K562 (cell line): ENCODE results near the gene SASH3. TPM values are rescaled to one million over a fixed set of nuclear protein-coding genes. Genes with fewer than 3 reads are reported as not detected.

Experiments used
- ATAC-seq: fragments of 200-7000 bp; cut with Tn5 transposase; 3 replicates; pipeline ENCODE4 v1.9.1; 2020; ENCODE audit warnings: moderate library complexity
- BruUV-seq: library from RNA; stranded (reverse); fragments of 400-500 nt; replicated peaks from 2 replicates; lab custom pipeline; 2021; lab: Mats Ljungman, UMichigan
- CTCF ChIA-PET: fragments of 300-600 bp; formaldehyde crosslinking; extraction: SDS; loops from one replicate; lab custom pipeline; 2021; ENCODE audit warnings: low intra/inter-chr PET ratio; lab: Yijun Ruan, JAX
- POLR2A ChIA-PET: fragments of 300-600, 350-650 bp; sonication (Branson Sonifier 250); formaldehyde crosslinking; extraction: SDS; loops from one replicate; lab custom pipeline; 2021; ENCODE audit warnings: antibody characterized with exemption, inconsistent platforms; lab: Yijun Ruan, JAX
- DNase-seq, 4 experiments: peaks; one replicate each; pipeline versions ENCODE4 v3.0.0 to v3.0.0-alpha.2; 2011 to 2018; ENCODE audit warnings: low spot score in 3 of 4, mixed read lengths in 3 of 4; ENCODE audit errors: extremely low read depth in 1 of 4
- FAIRE-seq: peaks from 2 replicates; lab custom pipeline; 2011; peaks lifted over from hg19 to GRCh38; lab: Jason Lieb, UNC
- H2AFZ ChIP-seq: 2 replicates; pipeline ENCODE4 v1.6.0; 2011; ENCODE audit warnings: low read depth, low read length, control low read depth, inconsistent platforms
- H3K27ac ChIP-seq: fragments of 200-600 bp; 3 replicates; pipeline ENCODE4 v1.8.0; 2011; ENCODE audit warnings: low read depth, mild to moderate bottlenecking, control low read depth, inconsistent platforms, low read length, moderate library complexity, mixed read lengths; ENCODE audit errors: extremely low read depth
- H3K27me3 ChIP-seq, 2 experiments: fragments of 300-600 bp in 1 of 2; 2 replicates in 1 of 2; 3 replicates in 1 of 2; pipeline versions ENCODE4 v1.6.0 to v1.8.0; 2011; ENCODE audit warnings: inconsistent platforms in 2 of 2, low read length in 2 of 2, mild to moderate bottlenecking in 1 of 2, mixed read lengths in 1 of 2, moderate library complexity in 1 of 2; ENCODE audit not compliant: control insufficient read depth in 2 of 2, insufficient read depth in 2 of 2
- H3K36me3 ChIP-seq: fragments of 300-600 bp; 3 replicates; pipeline ENCODE4 v1.8.0; 2011; ENCODE audit warnings: mild to moderate bottlenecking, low read length, inconsistent platforms; ENCODE audit not compliant: control insufficient read depth, insufficient read depth
- H3K4me1 ChIP-seq, 2 experiments: fragments of 200-600 bp in 1 of 2; replicated peaks in 1 of 2; 2 replicates in 1 of 2; 3 replicates in 1 of 2; pipeline versions ENCODE4 v1.5.1 to v1.8.0; 2011; ENCODE audit warnings: inconsistent platforms in 2 of 2, low read length in 2 of 2, mild to moderate bottlenecking in 1 of 2, mixed read lengths in 1 of 2, moderate library complexity in 1 of 2; ENCODE audit not compliant: control insufficient read depth in 2 of 2, insufficient read depth in 2 of 2
- H3K4me2 ChIP-seq: 2 replicates; pipeline ENCODE4 v1.6.1; 2011; ENCODE audit warnings: low read length, control low read depth, inconsistent platforms, mixed read lengths; ENCODE audit not compliant: insufficient read depth
- H3K4me3 ChIP-seq: fragments of 200-600 bp; sonication (generic), shearing (Covaris generic); 2 replicates; pipeline ENCODE4 v1.5.1; 2016; ENCODE audit warnings: control low read depth, inconsistent platforms
- H3K79me2 ChIP-seq: fragments of 200-600 bp; 3 replicates; pipeline ENCODE4 v1.8.0; 2011; ENCODE audit warnings: low read length, inconsistent platforms; ENCODE audit not compliant: control insufficient read depth, insufficient read depth
- H3K9ac ChIP-seq, 2 experiments: 2 replicates each; pipeline versions ENCODE4 v1.6.0 to v1.6.1; 2011; ENCODE audit warnings: low read depth in 2 of 2, low read length in 2 of 2, control low read depth in 1 of 2, inconsistent platforms in 1 of 2, mild to moderate bottlenecking in 1 of 2, mixed read lengths in 1 of 2; ENCODE audit not compliant: insufficient read depth in 1 of 2
- H3K9me1 ChIP-seq: one replicate; pipeline ENCODE4 v1.6.0; 2011; ENCODE audit warnings: inconsistent platforms, mild to moderate bottlenecking, low read length, moderate library complexity; ENCODE audit not compliant: control insufficient read depth, insufficient read depth
- H3K9me3 ChIP-seq: replicated peaks from 2 replicates; pipeline ENCODE4 v1.5.1; 2011; ENCODE audit warnings: low read depth, low read length, inconsistent platforms; ENCODE audit not compliant: control insufficient read depth, insufficient read depth
- H4K20me1 ChIP-seq: replicated peaks from 2 replicates; pipeline ENCODE4 v1.6.1; 2011; ENCODE audit warnings: low read length, inconsistent platforms, mixed read lengths; ENCODE audit not compliant: control insufficient read depth, insufficient read depth
- RAD21 ChIP-seq, 2 experiments: fragments of 250-450 bp in 1 of 2; fragments of 450-650 bp in 1 of 2; sonication (Bioruptor Pico) in 1 of 2; formaldehyde crosslinking in 1 of 2; IDR thresholded peaks in 1 of 2; conservative IDR thresholded peaks in 1 of 2; 2 replicates each; pipeline versions ENCODE4 v1.4.0 to v1.8.0; 2020 to 2022; ENCODE audit warnings: mild to moderate bottlenecking in 2 of 2, moderate library complexity in 1 of 2
- SPI1 ChIP-seq: IDR thresholded peaks from 2 replicates; pipeline ENCODE4 v1.6.1; 2011; ENCODE audit warnings: low read depth, low read length, control low read depth, borderline replicate concordance
- ZNF263 ChIP-seq: sonication (generic); formaldehyde crosslinking; IDR thresholded peaks from 2 replicates; pipeline ENCODE4 v1.8.0; 2022; ENCODE audit warnings: mild to moderate bottlenecking, missing genetic modification reagents, borderline replicate concordance
- WGBS: fragments of 100-300 bp; shearing (Covaris generic); methylation state at CpG from one replicate; pipeline ENCODE4 v1.1.6; 2016; ENCODE audit warnings: low coverage, mixed read lengths; ENCODE audit not compliant: insufficient coverage; ENCODE audit errors: missing lambda C conversion rate; 5-methylcytosine and 5-hydroxymethylcytosine counted together
- in situ Hi-C: fragments of 300-500 bp; cut with MboI; formaldehyde crosslinking; loops from 4 replicates; pipeline ENCODE4 v1.15.0; 2018; ENCODE audit warnings: inconsistent platforms, mixed read lengths
- intact Hi-C: fragments of 100-400 bp; cut with micrococcal nuclease; formaldehyde crosslinking; loops from 2 replicates; pipeline ENCODE4 v1.14.2; 2022
- polyA plus RNA-seq, 8 experiments: library from polyadenylated mRNA; depleted of rRNA in 4 of 8; stranded (reverse) in 5 of 8; unstranded in 3 of 8; fragments of >200 nt; fragmentation: Nextera tagmentation in 2 of 8; fragmentation: Illumina TruSeq in 1 of 8; extraction: Ambion mirVana in 2 of 8; extraction: Trizol in 1 of 8; gene quantifications; 2 replicates each; pipeline versions ENCODE4 v1.2.1 to v1.2.3, GENCODE V29; 2011 to 2014; ENCODE audit warnings: inconsistent platforms in 1 of 8, missing spikeins in 1 of 8
- total RNA-seq, 7 experiments: library from RNA; depleted of rRNA in 6 of 7; stranded (reverse); fragments of >200 nt in 6 of 7; fragmentation: Illumina TruSeq in 2 of 7; extraction: Trizol in 2 of 7; gene quantifications; 2 replicates each; pipeline versions ENCODE4 v1.2.1 to v1.2.3, GENCODE V29; 2011 to 2021; ENCODE audit warnings: low replicate concordance in 1 of 7
- TF ChIP-seq, protein P1 (sequence below): fragments of 200-800 bp; sonication (Bioruptor generic); IDR thresholded peaks from 2 replicates; pipeline ENCODE4 v1.6.1; 2016; ENCODE audit warnings: missing genetic modification characterization, missing compliant biosample characterization
- TF ChIP-seq, protein P2 (sequence below): fragments of 450-650 bp; formaldehyde crosslinking; IDR thresholded peaks from 2 replicates; pipeline ENCODE4 v1.4.0; 2020; ENCODE audit warnings: mild to moderate bottlenecking, moderate library complexity
- TF ChIP-seq, protein P3 (sequence below), 3 experiments: IDR thresholded peaks in 2 of 3; conservative IDR thresholded peaks in 1 of 3; 2 replicates each; pipeline ENCODE4 v1.5.1; 2011 to 2012; ENCODE audit warnings: low read length in 3 of 3, mild to moderate bottlenecking in 3 of 3, control low read depth in 2 of 3, improper control_type of control experiment in 1 of 3, inconsistent platforms in 1 of 3, low read depth in 1 of 3, mixed read lengths in 1 of 3, moderate library complexity in 1 of 3; ENCODE audit not compliant: insufficient read depth in 2 of 3

The SASH3 gene
- total and polyA plus RNA-seq, 9 of the 15 experiments (the other 6 are each of a cell fraction or from before 2014, with no cell fraction given) = 0.03 to 0.72 (median 0.08) TPM

- no peak overlapping the region for H3K9ac ChIP-seq
- H3K4me2 ChIP-seq = no peak overlapping the region
- ChIA-PET POLR2A (interaction anchor here (1.0 kb wide), 1 partner anchor 17 kb away, joined by 3 read pairs; no protein-coding TSS in a partner anchor), CTCF (no interaction called here)
- DNase-seq (no peak), ATAC-seq (peak; percentile 65; the same call in 2 of the 3 replicates), FAIRE-seq (no peak)
- no TSS peak for BruUV-seq
- H3K9me1 ChIP-seq = no peaks in the 10 kb centered on the region
- H2AFZ ChIP-seq = peak overlapping the region; percentile 82
- in situ Hi-C loops = no loop called here
- no peaks in the 10 kb centered on the region for H3K27me3 ChIP-seq
- intact Hi-C loops = no loop called here
- no peaks in the 10 kb centered on the region for H4K20me1 ChIP-seq
- 39% methylated on average over 12 of the region's 14 CpGs for WGBS
- H3K9me3 ChIP-seq = no peaks in the 10 kb centered on the region
- H3K79me2 ChIP-seq = no peaks in the 10 kb centered on the region
- H3K36me3 ChIP-seq = no peaks in the 10 kb centered on the region
- H3K4me3 ChIP-seq = no peak overlapping the region
- no peak overlapping the region for H3K27ac ChIP-seq
- peaks cover 0 to 6% of the 10 kb centered on the region in 2 experiments; a peak in 2 of 5 replicates for H3K4me1 ChIP-seq
- TF ChIP-seq, protein P1, sequence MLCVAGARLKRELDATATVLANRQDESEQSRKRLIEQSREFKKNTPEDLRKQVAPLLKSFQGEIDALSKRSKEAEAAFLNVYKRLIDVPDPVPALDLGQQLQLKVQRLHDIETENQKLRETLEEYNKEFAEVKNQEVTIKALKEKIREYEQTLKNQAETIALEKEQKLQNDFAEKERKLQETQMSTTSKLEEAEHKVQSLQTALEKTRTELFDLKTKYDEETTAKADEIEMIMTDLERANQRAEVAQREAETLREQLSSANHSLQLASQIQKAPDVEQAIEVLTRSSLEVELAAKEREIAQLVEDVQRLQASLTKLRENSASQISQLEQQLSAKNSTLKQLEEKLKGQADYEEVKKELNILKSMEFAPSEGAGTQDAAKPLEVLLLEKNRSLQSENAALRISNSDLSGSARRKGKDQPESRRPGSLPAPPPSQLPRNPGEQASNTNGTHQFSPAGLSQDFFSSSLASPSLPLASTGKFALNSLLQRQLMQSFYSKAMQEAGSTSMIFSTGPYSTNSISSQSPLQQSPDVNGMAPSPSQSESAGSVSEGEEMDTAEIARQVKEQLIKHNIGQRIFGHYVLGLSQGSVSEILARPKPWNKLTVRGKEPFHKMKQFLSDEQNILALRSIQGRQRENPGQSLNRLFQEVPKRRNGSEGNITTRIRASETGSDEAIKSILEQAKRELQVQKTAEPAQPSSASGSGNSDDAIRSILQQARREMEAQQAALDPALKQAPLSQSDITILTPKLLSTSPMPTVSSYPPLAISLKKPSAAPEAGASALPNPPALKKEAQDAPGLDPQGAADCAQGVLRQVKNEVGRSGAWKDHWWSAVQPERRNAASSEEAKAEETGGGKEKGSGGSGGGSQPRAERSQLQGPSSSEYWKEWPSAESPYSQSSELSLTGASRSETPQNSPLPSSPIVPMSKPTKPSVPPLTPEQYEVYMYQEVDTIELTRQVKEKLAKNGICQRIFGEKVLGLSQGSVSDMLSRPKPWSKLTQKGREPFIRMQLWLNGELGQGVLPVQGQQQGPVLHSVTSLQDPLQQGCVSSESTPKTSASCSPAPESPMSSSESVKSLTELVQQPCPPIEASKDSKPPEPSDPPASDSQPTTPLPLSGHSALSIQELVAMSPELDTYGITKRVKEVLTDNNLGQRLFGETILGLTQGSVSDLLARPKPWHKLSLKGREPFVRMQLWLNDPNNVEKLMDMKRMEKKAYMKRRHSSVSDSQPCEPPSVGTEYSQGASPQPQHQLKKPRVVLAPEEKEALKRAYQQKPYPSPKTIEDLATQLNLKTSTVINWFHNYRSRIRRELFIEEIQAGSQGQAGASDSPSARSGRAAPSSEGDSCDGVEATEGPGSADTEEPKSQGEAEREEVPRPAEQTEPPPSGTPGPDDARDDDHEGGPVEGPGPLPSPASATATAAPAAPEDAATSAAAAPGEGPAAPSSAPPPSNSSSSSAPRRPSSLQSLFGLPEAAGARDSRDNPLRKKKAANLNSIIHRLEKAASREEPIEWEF (CRISPR knock-in tag) = no peak
- TF ChIP-seq RAD21 (CRISPR knock-in tag; conservative IDR thresholded peaks at IDR 0.05 in 1 of 2, IDR thresholded peaks at IDR 0.05 in 1 of 2) (0 out of 4 replicates have a peak, but pooled peaks of 1 of the 2 experiments have one; percentile 11), SPI1 (peak; percentile 92), ZNF263 (CRISPR knock-in tag) (peak; percentile 79)
- TF ChIP-seq, protein P2, sequence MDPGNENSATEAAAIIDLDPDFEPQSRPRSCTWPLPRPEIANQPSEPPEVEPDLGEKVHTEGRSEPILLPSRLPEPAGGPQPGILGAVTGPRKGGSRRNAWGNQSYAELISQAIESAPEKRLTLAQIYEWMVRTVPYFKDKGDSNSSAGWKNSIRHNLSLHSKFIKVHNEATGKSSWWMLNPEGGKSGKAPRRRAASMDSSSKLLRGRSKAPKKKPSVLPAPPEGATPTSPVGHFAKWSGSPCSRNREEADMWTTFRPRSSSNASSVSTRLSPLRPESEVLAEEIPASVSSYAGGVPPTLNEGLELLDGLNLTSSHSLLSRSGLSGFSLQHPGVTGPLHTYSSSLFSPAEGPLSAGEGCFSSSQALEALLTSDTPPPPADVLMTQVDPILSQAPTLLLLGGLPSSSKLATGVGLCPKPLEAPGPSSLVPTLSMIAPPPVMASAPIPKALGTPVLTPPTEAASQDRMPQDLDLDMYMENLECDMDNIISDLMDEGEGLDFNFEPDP = no peak
- TF ChIP-seq, protein P3, sequence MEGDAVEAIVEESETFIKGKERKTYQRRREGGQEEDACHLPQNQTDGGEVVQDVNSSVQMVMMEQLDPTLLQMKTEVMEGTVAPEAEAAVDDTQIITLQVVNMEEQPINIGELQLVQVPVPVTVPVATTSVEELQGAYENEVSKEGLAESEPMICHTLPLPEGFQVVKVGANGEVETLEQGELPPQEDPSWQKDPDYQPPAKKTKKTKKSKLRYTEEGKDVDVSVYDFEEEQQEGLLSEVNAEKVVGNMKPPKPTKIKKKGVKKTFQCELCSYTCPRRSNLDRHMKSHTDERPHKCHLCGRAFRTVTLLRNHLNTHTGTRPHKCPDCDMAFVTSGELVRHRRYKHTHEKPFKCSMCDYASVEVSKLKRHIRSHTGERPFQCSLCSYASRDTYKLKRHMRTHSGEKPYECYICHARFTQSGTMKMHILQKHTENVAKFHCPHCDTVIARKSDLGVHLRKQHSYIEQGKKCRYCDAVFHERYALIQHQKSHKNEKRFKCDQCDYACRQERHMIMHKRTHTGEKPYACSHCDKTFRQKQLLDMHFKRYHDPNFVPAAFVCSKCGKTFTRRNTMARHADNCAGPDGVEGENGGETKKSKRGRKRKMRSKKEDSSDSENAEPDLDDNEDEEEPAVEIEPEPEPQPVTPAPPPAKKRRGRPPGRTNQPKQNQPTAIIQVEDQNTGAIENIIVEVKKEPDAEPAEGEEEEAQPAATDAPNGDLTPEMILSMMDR (IDR thresholded peaks at IDR 0.05 in 2 of 3, conservative IDR thresholded peaks at IDR 0.05 in 1 of 3; ENCODE audit: insufficient read depth in 2 of 3, low read depth in 1 of 3, low read length in 3 of 3) = peak in 1 of 3 experiments; percentile 13; a peak in 2 of 6 replicates
Observed at GRCh38 chrX:129772796-129773431, 6.8 kb upstream of the SASH3 start.
